Mesodermal cell (in vitro differentiated cells): ENCODE data around the gene NOS1.

Source experiments
- H3K27ac ChIP-seq: 2 replicates; pipeline ENCODE4 v1.7.0; 2013; ENCODE audit warnings: mild to moderate bottlenecking, low read depth, low read length, moderate library complexity; ENCODE audit not compliant: severe bottlenecking
- H3K36me3 ChIP-seq: 2 replicates; pipeline ENCODE4 v1.7.1; 2013; ENCODE audit warnings: mild to moderate bottlenecking, low read length, moderate library complexity; ENCODE audit not compliant: control insufficient read depth, insufficient read depth
- H3K4me1 ChIP-seq: one replicate; pipeline ENCODE4 v1.7.1; 2013; ENCODE audit warnings: mild to moderate bottlenecking, low read length; ENCODE audit not compliant: insufficient read depth, control insufficient read depth, poor library complexity, severe bottlenecking
- H3K4me3 ChIP-seq: 2 replicates; pipeline ENCODE4 v1.7.0; 2013; ENCODE audit warnings: low read length, control low read depth, mild to moderate bottlenecking; ENCODE audit not compliant: insufficient read depth, poor library complexity, severe bottlenecking; ENCODE audit errors: extremely low read depth
- H3K9me3 ChIP-seq: 2 replicates; pipeline ENCODE4 v1.7.1; 2013; ENCODE audit warnings: mild to moderate bottlenecking, low read length, moderate library complexity; ENCODE audit not compliant: control insufficient read depth
- WGBS, 2 experiments: methylation state at CpG; one replicate each; pipeline ENCODE4 v1.1.5; 2013; ENCODE audit warnings: missing lambda C conversion rate in 2 of 2; ENCODE audit not compliant: insufficient coverage in 2 of 2; 5-methylcytosine and 5-hydroxymethylcytosine counted together

NOS1 gene

GRCh38 chr12:117162167-117162539, 199.3 kb downstream of the NOS1 start:
- H3K9me3 ChIP-seq = no peaks in the 10 kb centered on the region
- H3K4me3 ChIP-seq = no peak overlapping the region
- H3K4me1 ChIP-seq = no peaks in the 10 kb centered on the region
- WGBS, 2 experiments = 97 to 100% methylated on average over 7 to 8 of the region's 8 CpGs
- H3K27ac ChIP-seq = no peak overlapping the region
- H3K36me3 ChIP-seq = peaks cover 96% of the 10 kb centered on the region

GRCh38 chr12:117161460-117162166, 199.8 kb downstream of the NOS1 start:
- H3K4me1 ChIP-seq = no peaks in the 10 kb centered on the region
- no peak overlapping the region for H3K27ac ChIP-seq
- WGBS, 2 experiments = 92 to 94% methylated on average over 7 to 10 of the region's 10 CpGs
- no peaks in the 10 kb centered on the region for H3K9me3 ChIP-seq
- no peak overlapping the region for H3K4me3 ChIP-seq
- H3K36me3 ChIP-seq = peaks cover 96% of the 10 kb centered on the region

- Histone ChIP-seq H3K9me3 (no peaks in the 10 kb centered on the region), H3K4me1 (no peaks in the 10 kb centered on the region), H3K4me3 (no peak overlapping the region), H3K27ac (no peak overlapping the region), H3K36me3 (peaks cover 96% of the 10 kb centered on the region)
- WGBS, 2 experiments = 96% methylated on average over 6 to 7 of the region's 9 CpGs
Observed at GRCh38 chr12:117159674-117160073, 201.8 kb downstream of the NOS1 start.

GRCh38 chr12:117158911-117159553, 202.4 kb downstream of the NOS1 start:
- Histone ChIP-seq H3K36me3 (peaks cover 96% of the 10 kb centered on the region), H3K4me3 (no peak overlapping the region), H3K4me1 (no peaks in the 10 kb centered on the region), H3K9me3 (no peaks in the 10 kb centered on the region), H3K27ac (no peak overlapping the region)
- WGBS, 2 experiments = 76 to 88% methylated on average over 5 of the region's 7 CpGs
